Hematopoietic multipotent progenitor cell treated with erythropoietin and hydrocortisone succinate and interleukin-3 and kit ligand, for 15 days (in vitro differentiated cells): ENCODE results near the gene RIOX2.

Source experiments
- DNase-seq: peaks from one replicate; pipeline ENCODE4 v3.0.0-alpha.2; 2015; ENCODE audit warnings: low spot score

The RIOX2 gene

DNA sequence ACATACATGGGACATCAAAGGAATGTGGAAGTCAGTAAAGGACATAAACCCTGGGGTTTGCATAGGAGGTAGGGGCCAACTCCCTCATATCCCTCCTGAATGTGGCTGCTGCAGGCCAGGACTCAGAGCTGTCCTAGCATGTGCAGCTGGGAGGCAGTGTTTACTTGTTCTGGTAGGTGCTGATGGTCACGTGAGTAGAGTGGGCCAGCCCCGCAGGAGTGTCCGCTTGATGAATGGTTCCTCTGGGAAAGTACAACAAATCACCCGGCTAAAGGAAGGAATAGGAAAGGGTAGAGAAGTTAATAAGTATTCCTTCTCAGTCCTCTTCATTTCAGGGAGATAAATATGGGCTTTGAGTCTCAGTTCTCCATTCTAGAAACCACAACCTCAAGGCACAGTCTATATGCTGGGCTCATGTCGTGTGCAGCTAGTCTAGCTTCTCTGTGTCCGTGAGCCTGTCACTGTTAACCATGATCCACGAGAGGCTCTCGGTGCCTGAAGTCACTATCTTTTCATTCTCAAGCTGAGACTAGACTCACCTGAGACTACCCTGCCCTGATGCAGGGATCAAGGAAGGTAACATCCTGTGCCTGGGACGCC is 17.9 kb downstream of the RIOX2 start:
- no peak for DNase-seq

DNA sequence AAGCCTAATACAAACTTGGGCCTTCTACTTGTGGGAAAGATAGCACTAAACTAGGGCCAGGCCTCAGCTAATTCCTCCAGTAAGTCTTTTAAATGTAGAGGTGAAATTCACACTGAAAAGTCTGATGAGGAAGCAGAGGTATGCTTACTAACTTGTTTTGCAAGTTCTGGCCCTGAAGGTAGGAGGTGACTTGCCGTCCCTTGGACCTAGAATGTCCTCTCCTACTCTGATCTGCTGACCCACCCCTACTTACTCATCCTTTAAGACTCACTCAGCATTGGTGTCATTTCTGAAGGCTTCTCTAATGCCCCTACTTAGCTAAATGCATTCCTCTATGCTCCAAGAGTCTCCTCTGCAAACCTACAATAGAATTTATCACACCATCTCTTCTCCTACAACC is 19.4 kb downstream of the RIOX2 start:
- DNase-seq: no peak

DNA sequence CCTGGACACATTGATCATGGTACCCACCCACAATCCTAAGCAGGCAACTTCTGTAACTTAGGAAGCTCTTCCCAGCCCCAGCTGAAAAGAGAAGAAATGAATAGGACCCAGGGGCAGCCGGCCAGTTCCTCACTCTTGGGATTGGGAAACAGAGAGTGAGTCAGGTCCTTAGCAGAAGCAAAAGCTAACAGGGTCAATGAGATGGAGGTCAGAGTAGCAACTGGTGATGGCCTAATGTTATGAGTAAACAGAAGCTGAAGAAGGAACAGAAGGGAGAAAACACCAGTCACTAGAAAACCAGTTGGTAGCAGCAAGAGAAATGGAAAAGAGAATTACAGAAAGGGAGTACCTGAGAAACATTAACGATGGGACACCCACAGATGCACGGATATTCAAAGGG is 20.0 kb downstream of the RIOX2 start:
- no peak for DNase-seq

DNA sequence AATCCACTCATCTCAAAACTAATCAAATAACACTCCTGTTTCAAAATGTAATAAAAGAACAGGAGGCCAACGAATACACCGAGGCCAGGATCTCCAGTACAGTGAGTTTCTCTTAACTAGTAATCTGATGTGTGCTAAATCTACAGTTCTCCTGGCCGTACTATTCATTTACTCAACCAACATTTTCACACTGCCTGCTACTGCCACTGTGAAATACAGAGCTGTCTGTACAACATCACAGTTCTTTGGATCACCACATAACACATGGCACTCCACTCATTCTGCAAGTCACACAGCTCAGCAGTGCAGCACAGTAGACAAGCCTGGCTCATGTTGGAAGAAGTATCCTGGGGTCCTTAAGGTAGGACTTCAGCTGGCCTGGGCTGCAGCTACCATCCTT is 21.9 kb downstream of the RIOX2 start:
- DNase-seq: no peak

DNA sequence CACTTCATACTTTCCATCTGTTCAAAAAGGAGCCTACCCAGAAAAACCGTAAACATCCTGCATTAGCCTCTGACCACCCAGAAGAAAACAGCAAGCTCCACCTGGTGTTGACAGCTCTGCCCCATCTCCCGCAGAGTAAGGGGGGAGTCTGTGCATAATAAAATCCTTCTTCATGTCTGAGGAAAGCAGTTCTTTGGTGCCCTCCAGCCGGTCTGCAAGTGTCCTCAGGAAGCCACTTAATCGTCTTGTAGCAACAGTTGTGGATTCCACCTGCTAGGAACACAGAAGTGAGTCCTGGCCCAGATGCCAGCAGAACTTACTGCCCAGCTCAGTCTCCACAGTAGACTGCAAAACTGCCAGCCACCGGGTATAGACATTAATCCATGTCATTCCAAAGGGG is 22.5 kb downstream of the RIOX2 start:
- DNase-seq: no peak

DNA sequence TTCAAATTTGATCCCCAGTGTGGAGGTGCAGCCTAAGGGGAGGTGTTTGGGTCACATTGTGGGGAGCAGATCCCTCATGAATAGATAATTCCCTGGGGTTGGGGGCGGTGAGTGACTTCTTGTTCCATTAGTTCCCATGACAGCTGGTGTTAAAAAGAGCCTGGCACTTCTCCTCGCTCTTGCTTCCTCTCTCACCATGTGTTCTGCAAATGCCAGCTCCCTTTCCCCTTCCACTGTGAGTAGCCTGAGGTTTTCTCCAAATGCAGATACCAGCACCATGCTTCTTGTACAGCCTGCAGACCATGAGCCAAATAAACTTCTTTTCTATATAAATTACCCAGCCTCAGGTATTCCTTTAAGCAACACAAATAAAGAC is 23.1 kb downstream of the RIOX2 start:
- no peak for DNase-seq

DNA sequence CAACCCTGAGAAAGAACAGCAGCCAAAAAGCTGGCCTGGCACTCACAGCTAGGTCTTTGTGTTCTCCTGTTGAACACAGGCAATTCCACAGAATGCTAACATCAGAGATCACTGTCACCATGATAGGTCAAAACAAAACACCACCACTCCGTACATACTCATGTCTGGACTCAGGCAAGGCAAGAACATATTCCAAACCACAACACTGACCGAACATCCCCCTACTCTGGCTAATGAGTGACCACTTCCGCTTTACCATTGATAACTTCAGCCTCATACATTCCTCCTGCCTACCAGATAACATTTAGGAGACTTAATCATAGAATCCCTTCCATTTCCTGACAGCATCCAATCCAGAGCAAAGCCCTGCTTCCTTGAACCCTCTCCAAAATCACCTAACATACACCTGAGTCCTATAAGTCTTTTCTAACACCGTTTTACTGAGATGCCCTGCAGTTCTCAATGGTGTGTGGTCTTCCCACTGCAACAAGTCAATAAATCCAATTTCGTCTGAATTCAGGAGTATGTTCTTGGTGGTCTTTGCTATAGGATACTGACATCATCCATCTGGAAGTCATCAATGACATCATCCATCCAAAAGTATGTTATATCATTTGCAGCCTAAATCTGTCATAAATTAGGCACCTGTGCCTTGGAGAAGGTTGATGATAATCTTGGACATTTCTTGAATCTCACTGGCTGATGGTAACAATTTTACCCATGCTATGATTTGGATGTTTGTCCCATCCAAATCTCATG is 23.7 kb downstream of the RIOX2 start:
- DNase-seq: no peak

DNA sequence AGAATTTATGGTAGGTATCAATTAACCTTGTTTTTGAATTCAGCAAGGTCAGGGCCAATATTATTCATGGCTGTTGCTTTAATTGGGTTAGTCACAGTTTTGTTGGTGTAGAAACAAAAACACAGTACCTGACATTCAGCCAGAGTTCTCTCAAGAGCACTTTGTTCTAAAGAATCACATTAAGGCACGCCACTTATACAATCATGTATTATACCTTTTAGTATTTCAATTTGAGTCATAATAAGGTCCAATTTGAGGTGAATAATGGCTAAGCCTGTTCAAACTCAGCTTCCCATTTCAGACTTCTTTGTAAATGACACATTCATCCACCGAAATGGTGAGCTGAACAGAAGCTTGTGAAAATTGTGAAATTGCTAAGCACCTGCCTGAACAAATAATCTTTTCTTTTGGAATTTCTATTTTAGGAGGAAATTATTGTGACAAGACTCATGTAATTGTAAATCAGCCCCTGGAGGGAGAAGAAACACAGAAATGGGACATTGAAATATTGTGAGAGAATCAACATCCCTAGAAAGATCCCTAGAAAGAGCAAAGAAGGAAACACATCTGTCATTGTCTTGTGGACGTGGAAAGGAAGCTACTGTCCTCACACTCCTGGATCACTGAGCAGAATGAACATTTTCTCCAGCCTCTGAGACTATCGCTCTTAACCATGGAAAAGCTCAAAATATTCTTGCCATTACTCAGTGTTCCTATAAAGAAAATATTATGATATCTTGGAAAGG is 29.3 kb downstream of the RIOX2 start:
- DNase-seq: no peak

DNA sequence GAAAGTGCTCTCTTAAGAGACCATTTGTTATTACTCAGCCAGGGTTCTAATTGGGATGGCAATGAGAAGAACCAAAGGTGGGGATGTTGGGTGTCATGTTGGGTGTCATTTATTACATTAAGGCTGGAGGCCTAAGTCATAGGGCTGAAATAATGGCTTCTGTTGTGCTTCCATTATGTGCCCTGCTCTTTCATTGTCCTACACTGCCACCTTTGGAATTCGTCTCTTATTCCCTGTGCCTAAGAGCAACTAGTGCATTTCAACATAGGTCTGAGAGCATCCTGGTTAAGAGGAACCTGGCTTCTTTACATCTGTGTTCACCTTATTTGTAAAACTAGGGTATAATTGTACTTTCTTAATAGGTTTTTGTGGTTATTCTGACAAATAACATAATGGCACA is 32.2 kb downstream of the RIOX2 start:
- no peak for DNase-seq

DNA sequence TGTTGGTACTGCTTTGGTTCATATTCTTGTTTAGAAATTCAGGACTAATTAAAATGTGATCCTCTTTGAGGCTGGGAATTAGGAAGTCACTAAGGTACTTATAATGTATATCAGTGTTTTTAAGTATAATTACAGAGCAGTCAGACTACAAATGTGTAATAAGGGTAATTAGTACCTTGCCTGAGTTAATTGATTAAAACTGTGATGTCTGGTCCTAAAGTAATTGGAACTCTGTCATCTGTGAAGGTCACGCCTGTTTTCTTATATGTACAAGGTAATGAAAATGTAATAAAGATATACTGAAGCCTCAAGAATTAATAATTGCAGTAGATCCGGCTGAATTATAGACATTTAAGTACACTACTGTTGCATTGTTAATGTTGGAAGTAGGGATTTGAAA is 32.8 kb downstream of the RIOX2 start:
- no peak for DNase-seq

DNA sequence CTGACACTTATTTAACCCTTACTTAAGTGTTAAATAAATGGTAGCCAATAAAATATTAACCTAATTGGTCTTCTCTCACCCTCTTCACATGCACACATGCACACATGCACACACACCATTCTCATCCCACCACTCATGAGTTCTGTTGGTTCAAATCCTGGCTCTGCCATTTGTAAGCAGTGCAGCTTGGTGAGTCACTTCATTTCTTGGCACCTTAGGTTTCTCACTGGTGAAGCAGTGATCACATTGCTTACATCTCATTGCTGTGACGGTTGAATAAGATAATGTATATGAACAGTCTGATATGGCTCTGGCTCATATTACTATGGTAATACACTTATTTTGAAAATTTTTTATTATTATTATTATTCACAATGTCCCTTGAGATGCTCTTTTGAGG is 33.8 kb downstream of the RIOX2 start:
- DNase-seq: no peak

DNA sequence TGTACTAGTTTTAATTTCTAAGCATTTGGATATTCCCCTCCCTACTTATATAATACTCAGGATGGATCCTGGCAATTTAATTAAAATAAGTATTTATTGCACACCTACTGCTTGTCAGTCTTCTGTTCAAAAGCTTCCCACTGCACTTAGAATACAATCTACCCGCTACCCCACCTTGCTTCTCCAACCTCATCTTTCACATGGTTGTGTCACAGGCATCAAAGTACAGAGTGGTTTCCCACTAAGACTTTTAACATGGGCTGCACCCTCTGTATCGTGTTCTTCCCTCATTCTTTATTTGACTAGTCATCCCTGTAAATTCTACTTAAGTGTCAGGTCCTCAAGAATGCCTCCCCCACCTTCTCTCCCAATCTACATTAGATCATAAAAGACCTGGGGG is 35.0 kb downstream of the RIOX2 start:
- no peak for DNase-seq

DNA sequence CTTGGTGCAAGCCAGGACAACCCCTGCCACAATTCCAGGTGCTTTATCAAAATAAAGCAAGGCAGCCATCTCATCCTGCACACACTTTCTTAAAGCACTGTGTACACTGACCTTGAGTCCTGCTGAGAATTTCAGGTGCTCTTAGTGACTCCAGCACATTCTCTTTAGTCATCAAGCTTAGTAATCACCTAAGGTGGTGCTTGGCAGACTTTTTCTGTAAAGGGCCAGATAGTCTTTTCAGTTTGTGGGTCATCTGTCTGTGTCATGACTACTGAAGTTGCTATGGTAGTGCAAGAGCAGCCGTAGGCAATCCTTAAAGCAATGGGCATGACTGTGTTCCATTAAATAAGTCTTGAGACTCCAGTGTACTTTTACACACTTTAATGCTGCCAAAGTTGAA is 36.4 kb downstream of the RIOX2 start:
- no peak for DNase-seq

DNA sequence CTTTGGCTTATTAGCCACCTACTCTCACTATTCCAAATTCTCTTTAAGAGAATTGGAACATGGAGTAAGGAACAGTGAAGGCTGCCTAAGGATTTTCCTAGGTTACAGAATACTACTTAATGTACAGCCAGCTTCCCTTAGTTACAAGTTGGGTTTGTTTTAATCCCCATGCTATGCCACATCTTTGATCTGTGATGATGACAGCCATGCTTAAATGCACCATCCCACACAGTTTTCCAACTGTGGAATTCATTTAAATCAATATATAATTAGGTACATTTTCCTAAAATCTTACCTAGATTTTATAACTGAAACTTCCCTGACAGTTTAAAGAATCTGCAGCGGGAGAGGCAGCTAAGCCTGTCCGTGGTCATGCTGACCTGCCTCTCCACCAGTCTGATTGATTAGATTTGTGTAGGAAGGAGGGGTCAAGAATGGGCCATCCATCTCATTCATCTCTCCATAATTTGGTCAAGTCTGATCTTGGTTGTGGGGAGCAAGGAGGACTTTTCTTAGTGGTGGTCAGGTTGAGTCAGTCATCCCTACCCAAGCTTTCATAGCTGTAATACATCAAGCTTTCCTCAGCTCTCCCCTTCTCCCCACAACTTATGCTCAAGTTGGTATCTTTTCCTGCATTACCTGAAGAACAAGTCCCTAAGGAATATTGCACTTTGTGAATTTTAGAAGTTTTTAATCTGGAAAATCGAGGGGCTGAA is 37.1 kb downstream of the RIOX2 start:
- DNase-seq: no peak

DNA sequence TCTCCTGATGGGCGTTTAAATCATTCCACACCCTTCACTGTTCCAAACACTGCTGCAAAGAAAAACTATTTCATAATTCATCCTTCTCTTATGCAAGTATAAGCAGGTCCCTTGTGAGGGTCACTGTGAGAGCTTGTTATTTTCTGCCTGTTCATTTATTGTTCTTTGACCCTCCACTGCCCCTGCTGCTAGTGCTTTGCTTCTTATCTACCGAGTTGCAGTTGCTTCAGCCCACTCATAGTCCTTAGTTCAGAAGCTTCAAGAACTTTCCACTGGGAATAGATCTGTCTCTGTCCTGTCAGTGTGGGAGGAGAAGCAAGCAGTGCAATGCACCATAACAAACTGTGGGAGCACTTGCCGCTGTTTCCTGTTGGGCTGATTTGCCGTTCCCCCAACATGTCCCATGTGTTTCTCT is 39.8 kb downstream of the RIOX2 start:
- no peak for DNase-seq

DNA sequence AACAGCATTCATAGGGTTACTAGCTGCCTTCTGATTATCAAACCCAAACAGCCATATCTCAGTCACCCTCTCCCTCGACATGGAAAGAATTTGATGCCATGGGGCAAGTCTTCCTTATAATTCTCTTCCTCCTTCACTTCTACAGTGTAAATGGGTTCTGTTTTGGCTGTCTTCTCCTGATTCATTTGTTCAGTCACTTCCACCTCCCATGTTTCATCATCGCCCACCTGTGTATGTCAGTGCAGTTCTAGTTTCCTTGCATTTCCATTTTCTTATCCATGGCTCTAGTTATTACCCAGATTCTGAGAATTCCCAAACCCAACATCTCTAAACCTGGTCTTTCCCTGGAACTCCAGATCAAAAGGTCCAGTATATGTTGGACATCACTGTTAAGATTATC is 41.0 kb downstream of the RIOX2 start:
- no peak for DNase-seq

DNA sequence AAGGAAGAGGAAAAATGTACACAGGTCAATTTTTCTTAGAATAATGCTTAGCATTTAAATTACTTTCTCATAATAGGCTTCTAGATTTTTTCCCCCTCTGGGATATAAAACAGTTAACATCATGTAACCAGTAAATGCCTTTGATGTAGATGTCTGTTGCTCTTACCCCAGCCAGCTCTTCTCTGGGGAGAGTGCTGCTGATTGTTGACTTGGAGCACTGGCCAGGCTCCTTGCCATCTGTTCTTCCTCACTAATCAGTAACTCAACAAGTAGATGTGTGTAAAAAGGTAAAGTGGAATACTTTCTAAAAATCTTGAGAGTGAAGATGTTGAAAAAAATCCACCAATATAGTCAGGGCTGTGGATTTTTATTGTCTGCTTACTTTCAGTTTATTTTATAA is 42.2 kb downstream of the RIOX2 start:
- DNase-seq: no peak

DNA sequence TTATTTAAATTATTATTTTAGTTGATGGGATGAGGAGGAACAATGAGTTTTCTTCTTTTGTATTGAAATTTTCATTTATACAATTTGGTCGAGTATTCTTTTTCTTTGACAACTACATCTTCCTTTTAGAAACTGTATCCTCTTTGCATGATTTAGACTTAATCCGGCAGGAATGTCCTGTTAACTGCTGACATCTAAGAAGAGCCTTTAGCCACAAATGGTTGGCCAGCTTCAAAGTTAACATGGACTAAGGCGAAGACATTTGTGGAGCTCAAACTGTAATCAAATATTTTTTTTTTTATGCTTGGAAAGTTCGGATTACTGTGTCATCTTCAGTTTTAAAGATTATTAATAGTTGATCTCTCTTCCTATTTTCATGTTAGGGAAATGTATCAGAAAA is 43.2 kb downstream of the RIOX2 start:
- DNase-seq: no peak

DNA sequence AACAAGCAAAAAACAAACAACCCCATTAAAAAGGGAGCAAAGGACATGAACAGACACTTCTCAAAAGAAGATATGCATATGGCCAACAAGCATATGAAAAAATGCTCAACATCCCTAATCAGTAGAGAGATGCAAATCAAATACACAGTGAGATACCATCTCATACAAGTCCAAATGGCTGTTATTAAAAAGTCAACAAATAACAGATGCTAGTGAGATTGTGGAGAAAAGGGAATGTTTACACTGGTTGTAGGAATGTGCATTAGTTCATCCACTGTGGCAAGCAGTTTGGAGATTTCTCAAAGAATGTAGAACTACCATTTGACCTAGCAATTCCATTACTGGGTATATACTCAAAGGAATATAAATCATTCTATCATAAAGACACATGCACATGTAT is 44.5 kb downstream of the RIOX2 start:
- no peak for DNase-seq

DNA sequence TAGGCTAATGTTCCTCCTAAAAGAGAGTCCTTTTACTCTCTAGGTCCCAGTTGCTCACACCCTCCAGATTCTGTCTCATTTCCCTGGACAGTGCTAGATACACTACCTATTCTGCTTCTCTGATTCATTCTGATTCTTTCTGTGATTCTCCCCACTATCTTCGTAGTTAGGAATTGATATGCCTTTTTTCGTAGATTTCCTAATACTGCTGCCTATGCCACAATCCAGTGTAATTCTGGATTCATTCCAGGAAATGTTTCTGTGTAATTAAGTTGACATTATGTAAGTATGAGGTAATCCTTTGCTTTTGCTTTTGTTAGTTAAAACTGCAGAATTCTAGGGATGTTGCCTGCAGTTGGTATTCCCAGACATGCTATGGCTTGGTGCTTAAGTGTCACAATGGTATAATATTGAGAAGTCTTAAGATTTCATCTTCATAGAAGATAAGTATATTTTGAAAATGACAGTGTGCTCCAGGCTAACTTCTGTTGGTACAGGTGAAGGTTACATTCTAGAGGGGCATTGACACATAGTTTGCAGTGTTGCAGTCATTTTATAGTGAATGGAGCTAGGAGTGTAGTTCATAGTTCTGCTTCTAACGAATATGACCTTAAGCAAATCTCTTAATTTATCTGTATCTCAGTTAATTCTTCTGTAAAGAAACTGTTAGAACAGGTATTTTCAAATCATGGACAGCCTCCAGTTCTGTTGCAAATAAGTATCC is 54.3 kb downstream of the RIOX2 start:
- no peak for DNase-seq

DNA sequence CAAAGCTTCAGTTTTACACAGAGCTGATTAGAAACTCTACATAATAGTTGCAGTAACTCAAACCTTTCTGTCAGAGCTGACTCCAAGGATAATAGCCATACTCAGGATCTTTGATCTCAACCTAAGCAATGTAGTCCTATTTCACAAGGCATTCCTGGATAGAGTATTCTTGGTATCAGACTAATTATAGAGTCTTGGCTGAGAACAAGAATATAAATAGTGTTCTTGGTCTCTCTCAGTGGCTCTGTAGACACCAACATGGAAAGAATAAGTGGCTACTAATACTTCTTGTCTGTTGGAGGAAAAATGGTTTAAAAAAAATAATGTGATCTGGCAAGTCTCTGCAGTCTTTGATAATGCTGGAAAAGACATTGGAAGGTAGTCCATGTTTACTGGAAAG is 55.7 kb downstream of the RIOX2 start:
- no peak for DNase-seq

DNA sequence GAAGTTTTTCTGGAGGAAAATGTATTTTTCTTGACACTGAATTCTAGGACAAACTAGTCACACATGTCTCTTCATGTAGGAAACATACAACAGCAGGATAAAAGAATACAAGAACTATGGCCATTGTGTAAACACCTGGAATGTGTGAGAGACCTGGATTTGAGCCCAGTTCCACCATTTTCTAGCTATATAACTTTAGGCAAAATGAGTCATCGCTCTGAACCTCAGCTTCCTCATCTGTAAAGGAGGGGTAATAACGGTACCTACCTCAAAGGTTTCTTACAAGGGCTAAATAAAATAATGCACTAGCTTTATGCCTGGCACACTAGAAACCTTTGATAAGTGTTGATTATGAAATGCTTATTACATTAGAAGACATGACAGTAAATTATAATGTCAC is 57.8 kb downstream of the RIOX2 start:
- DNase-seq: no peak
